ENCODE data around the gene LRRC37A.
"Not testable (repeated sequence)": the region's sequence is repeated elsewhere in the genome, so short reads cannot be mapped to it uniquely, and the experiment has no call there.

DNA sequence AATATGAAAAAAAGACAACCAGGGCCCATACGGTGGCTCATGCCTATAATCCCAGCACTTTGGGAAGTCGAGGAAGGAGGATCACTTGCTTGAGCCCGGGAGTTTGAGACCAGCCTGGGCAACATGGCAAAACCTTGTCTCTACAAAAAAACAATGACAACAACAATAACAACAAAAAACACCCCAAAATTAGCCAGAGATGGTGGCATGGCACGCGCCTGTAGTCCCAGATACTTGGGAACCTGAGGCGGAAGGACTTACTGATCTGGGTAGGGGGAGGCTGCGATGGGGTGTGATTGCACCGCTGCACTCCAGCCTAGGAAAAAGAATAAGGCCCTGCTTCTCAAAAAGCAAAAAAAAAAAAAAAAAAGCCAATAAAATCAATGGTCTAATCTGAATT is 3.3 kb upstream of the LRRC37A start:
- not testable (repeated sequence) for TF ChIP-seq POLR2A (IDR thresholded peaks at IDR 0.05)
- TF ChIP-seq, protein P1, sequence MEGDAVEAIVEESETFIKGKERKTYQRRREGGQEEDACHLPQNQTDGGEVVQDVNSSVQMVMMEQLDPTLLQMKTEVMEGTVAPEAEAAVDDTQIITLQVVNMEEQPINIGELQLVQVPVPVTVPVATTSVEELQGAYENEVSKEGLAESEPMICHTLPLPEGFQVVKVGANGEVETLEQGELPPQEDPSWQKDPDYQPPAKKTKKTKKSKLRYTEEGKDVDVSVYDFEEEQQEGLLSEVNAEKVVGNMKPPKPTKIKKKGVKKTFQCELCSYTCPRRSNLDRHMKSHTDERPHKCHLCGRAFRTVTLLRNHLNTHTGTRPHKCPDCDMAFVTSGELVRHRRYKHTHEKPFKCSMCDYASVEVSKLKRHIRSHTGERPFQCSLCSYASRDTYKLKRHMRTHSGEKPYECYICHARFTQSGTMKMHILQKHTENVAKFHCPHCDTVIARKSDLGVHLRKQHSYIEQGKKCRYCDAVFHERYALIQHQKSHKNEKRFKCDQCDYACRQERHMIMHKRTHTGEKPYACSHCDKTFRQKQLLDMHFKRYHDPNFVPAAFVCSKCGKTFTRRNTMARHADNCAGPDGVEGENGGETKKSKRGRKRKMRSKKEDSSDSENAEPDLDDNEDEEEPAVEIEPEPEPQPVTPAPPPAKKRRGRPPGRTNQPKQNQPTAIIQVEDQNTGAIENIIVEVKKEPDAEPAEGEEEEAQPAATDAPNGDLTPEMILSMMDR (IDR thresholded peaks at IDR 0.05 in 4 of 5, conservative IDR thresholded peaks at IDR 0.05 in 1 of 5), result not testable (repeated sequence)

All from gastrocnemius medialis (tissue), 4 donors.